ENCODE measurements around the gene NINL.
"Not testable (repeated sequence)": the region's sequence is repeated elsewhere in the genome, so short reads cannot be mapped to it uniquely, and the experiment has no call there.

The NINL gene

GRCh38 chr20:25584905-25585704 is at the start of gene NINL:
Gene NINL, minus strand, starts transcription at chr20:25585531. Its CDS starts 58,944 bp downstream, at chr20:25526587.
- intact Hi-C loops (cut with DNase I), result no loop called here
- DNase-seq, result peak in 7 of 10 donors; percentile 17 to 85 (median 33)

GRCh38 chr20:25632940-25633790 is 47.8 kb upstream of the NINL start:
- no peak for DNase-seq
- intact Hi-C loops (cut with DNase I), result no loop called here

- intact Hi-C loops (cut with DNase I), result not testable (repeated sequence)
Observed at GRCh38 chr20:25630615-25631014, 45.3 kb upstream of the NINL start.

GRCh38 chr20:25629816-25630499 is 44.6 kb upstream of the NINL start:
- no peak for DNase-seq
- intact Hi-C loops (cut with DNase I), result loop anchor here (10.0 kb wide), 2 partner anchors 225 to 375 kb away; partner anchors contain the start of gene GINS1

More at GRCh38 chr20:25630615-25631014, 45.3 kb upstream of the NINL start:
- DNase-seq, result not testable (repeated sequence)

- intact Hi-C loops (cut with DNase I), result loop anchor here (10.0 kb wide), 2 partner anchors 222 to 372 kb away; partner anchors contain the start of gene GINS1
- no peak for DNase-seq
Observed at GRCh38 chr20:25626779-25627178, 41.4 kb upstream of the NINL start.

GRCh38 chr20:25624500-25624939 is 39.2 kb upstream of the NINL start:
- peak in 3 of 10 donors; percentile 30 to 83 (median 43) for DNase-seq
- intact Hi-C loops (cut with DNase I), result loop anchor here (1.0 to 10.0 kb wide), 4 partner anchors 72 to 370 kb away; partner anchors contain the start of genes GINS1 and ZNF337

- intact Hi-C loops (cut with DNase I), result loop anchor here (1.0 to 10.0 kb wide), 4 partner anchors 72 to 369 kb away; partner anchors contain the start of genes GINS1 and ZNF337
Observed at GRCh38 chr20:25623736-25624499, 38.6 kb upstream of the NINL start, which contains the start of gene NANP. Gene NANP, minus strand, starts transcription at chr20:25624014. Its CDS starts 66 bp downstream, at chr20:25623948.

GRCh38 chr20:25623225-25623735 is 37.9 kb upstream of the NINL start:
- peak in 9 of 10 donors; percentile 16 to 88 (median 27) for DNase-seq
- intact Hi-C loops (cut with DNase I), result loop anchor here (10.0 kb wide), 2 partner anchors 218 to 368 kb away; partner anchors contain the start of gene GINS1

More at GRCh38 chr20:25623736-25624499, 38.6 kb upstream of the NINL start, which contains the start of gene NANP:
- peak; percentile 88 to 98 (median 92) for DNase-seq

- no peak for DNase-seq
- intact Hi-C loops (cut with DNase I), result loop anchor here (10.0 kb wide), 2 partner anchors 218 to 368 kb away; partner anchors contain the start of gene GINS1
Observed at GRCh38 chr20:25622450-25623224, 37.3 kb upstream of the NINL start.

- no peak for DNase-seq
- intact Hi-C loops (cut with DNase I), result loop anchor here (10.0 kb wide), 2 partner anchors 217 to 367 kb away; partner anchors contain the start of gene GINS1
Observed at GRCh38 chr20:25622049-25622448, 36.7 kb upstream of the NINL start.

GRCh38 chr20:25619514-25619913 is 34.2 kb upstream of the NINL start:
- intact Hi-C loops (cut with DNase I), result no loop called here
- no peak for DNase-seq

GRCh38 chr20:25608774-25609173 is 23.4 kb upstream of the NINL start:
- intact Hi-C loops (cut with DNase I), result no loop called here
- DNase-seq, result no peak

GRCh38 chr20:25606094-25606695 is 20.9 kb upstream of the NINL start:
- no peak for DNase-seq

GRCh38 chr20:25605148-25605547 is 19.8 kb upstream of the NINL start:
- intact Hi-C loops (cut with DNase I), result no loop called here
- DNase-seq, result no peak

More at GRCh38 chr20:25606094-25606695, 20.9 kb upstream of the NINL start:
- intact Hi-C loops (cut with DNase I), result no loop called here

GRCh38 chr20:25604611-25605010 is 19.3 kb upstream of the NINL start:
- DNase-seq, result no peak
- intact Hi-C loops (cut with DNase I), result no loop called here

GRCh38 chr20:25602914-25603309 is 17.6 kb upstream of the NINL start:
- DNase-seq; intact Hi-C loops (cut with DNase I): not testable (repeated sequence)

- DNase-seq; intact Hi-C loops (cut with DNase I): not testable (repeated sequence)
Observed at GRCh38 chr20:25602191-25602913, 17.0 kb upstream of the NINL start.

All from posterior cingulate gyrus (tissue), 11 donors.